HG03575 (cell line): ENCODE results near the gene CDH13.

Source experiments
- ATAC-seq: cut with Tn5 transposase; IDR thresholded peaks from one replicate; pipeline ENCODE4 v1.9.1; 2021; ENCODE audit not compliant: unreplicated experiment, insufficient number of reproducible peaks, low FRiP score; ENCODE audit errors: extremely low read depth

The CDH13 gene

GRCh38 chr16:83143788-83144187 is 517.0 kb downstream of the CDH13 start:
- ATAC-seq, result no peak

- no peak for ATAC-seq
Observed at GRCh38 chr16:83145297-83145696, 518.5 kb downstream of the CDH13 start.

GRCh38 chr16:83147244-83147643 is 520.5 kb downstream of the CDH13 start:
- no peak for ATAC-seq

GRCh38 chr16:83158320-83158957 is 531.7 kb downstream of the CDH13 start:
- no peak for ATAC-seq

GRCh38 chr16:83159049-83159448 is 532.3 kb downstream of the CDH13 start:
- ATAC-seq, result no peak

- ATAC-seq, result no peak
Observed at GRCh38 chr16:83160287-83161020, 533.7 kb downstream of the CDH13 start.

- no peak for ATAC-seq
Observed at GRCh38 chr16:83162791-83163190, 536.0 kb downstream of the CDH13 start.

GRCh38 chr16:83164816-83165215 is 538.0 kb downstream of the CDH13 start:
- no peak for ATAC-seq

- ATAC-seq, result no peak
Observed at GRCh38 chr16:83171396-83171795, 544.6 kb downstream of the CDH13 start.

- no peak for ATAC-seq
Observed at GRCh38 chr16:83174671-83175070, 547.9 kb downstream of the CDH13 start.

- no peak for ATAC-seq
Observed at GRCh38 chr16:83176802-83177201, 550.0 kb downstream of the CDH13 start.

GRCh38 chr16:83185902-83186301 is 559.1 kb downstream of the CDH13 start:
- ATAC-seq, result no peak

- no peak for ATAC-seq
Observed at GRCh38 chr16:83187405-83187804, 560.6 kb downstream of the CDH13 start.

- ATAC-seq, result no peak
Observed at GRCh38 chr16:83196796-83197195, 570.0 kb downstream of the CDH13 start.

GRCh38 chr16:83197450-83197849 is 570.7 kb downstream of the CDH13 start:
- no peak for ATAC-seq

GRCh38 chr16:83198977-83199376 is 572.2 kb downstream of the CDH13 start:
- no peak for ATAC-seq

- ATAC-seq, result no peak
Observed at GRCh38 chr16:83200005-83200779, 573.4 kb downstream of the CDH13 start.

GRCh38 chr16:83201748-83202147 is 575.0 kb downstream of the CDH13 start:
- no peak for ATAC-seq

GRCh38 chr16:83205896-83206295 is 579.1 kb downstream of the CDH13 start:
- ATAC-seq, result no peak

- ATAC-seq, result no peak
Observed at GRCh38 chr16:83206426-83206825, 579.7 kb downstream of the CDH13 start.
